ENCODE results near the gene CASZ1.

GRCh38 chr1:10634428-10635084 is 161.9 kb downstream of the CASZ1 start:
- TF ChIP-seq CTCF (IDR thresholded peaks at IDR 0.05) (no peak), ZFX (IDR thresholded peaks at IDR 0.05; ENCODE audit: borderline replicate concordance) (no peak)
